CD14-positive monocyte (primary cell): Measurements from ENCODE around the gene ZSCAN10. TPM values are rescaled to one million over a fixed set of nuclear protein-coding genes. Genes with fewer than 3 reads are reported as not detected.

ENCODE experiments used
- DNase-seq, 3 donors: peaks; one replicate each; pipeline ENCODE4 v3.0.0-alpha.2; 2011 to 2022
- H2AFZ ChIP-seq: 2 replicates; pipeline ENCODE4 v1.6.0; 2012; ENCODE audit warnings: mild to moderate bottlenecking, low read depth, low read length, inconsistent platforms; ENCODE audit not compliant: insufficient read depth, poor library complexity, severe bottlenecking
- H3K27ac ChIP-seq, 2 donors: 1 replicate in 1 of 2; 2 replicates in 1 of 2; pipeline ENCODE4 v1.5.1; 2012 to 2013; ENCODE audit warnings: low read length in 2 of 2, control low read depth in 1 of 2, inconsistent platforms in 1 of 2, low read depth in 1 of 2, mild to moderate bottlenecking in 1 of 2
- H3K27me3 ChIP-seq, 2 donors: one replicate each; pipeline versions ENCODE4 v1.6.0 to v1.6.1; 2011 to 2013; ENCODE audit warnings: low read length in 2 of 2; ENCODE audit not compliant: control insufficient read depth in 2 of 2, insufficient read depth in 2 of 2
- H3K36me3 ChIP-seq, 2 donors: replicated peaks in 1 of 2; 1 replicate in 1 of 2; 2 replicates in 1 of 2; pipeline versions ENCODE4 v1.5.1 to v1.6.1; 2012 to 2013; ENCODE audit warnings: low read length in 2 of 2, control low read depth in 1 of 2, inconsistent platforms in 1 of 2, mild to moderate bottlenecking in 1 of 2; ENCODE audit not compliant: insufficient read depth in 2 of 2, control insufficient read depth in 1 of 2
- H3K4me1 ChIP-seq, 2 donors: 1 replicate in 1 of 2; 2 replicates in 1 of 2; pipeline versions ENCODE4 v1.5.1 to v1.6.1; 2012 to 2013; ENCODE audit warnings: low read length in 2 of 2, control low read depth in 1 of 2, inconsistent platforms in 1 of 2, mild to moderate bottlenecking in 1 of 2, moderate library complexity in 1 of 2; ENCODE audit not compliant: insufficient read depth in 2 of 2, control insufficient read depth in 1 of 2
- H3K4me2 ChIP-seq: replicated peaks from 2 replicates; pipeline ENCODE3; 2012; ENCODE audit warnings: low read length, moderate library complexity, mild to moderate bottlenecking; ENCODE audit not compliant: poor library complexity, severe bottlenecking; ENCODE audit errors: extremely low read depth
- H3K4me3 ChIP-seq, 3 experiments: fragments of 200-600 bp in 1 of 3; sonication (generic) in 1 of 3; replicated peaks in 1 of 3; 1 replicate in 2 of 3; 2 replicates in 1 of 3; pipeline ENCODE4 v1.5.1; 2011 to 2013; ENCODE audit warnings: low read length in 3 of 3, mild to moderate bottlenecking in 3 of 3, control low read depth in 2 of 3, low read depth in 2 of 3, inconsistent platforms in 1 of 3, moderate library complexity in 1 of 3
- H3K79me2 ChIP-seq: 2 replicates; pipeline ENCODE4 v1.6.0; 2012; ENCODE audit warnings: mild to moderate bottlenecking, control low read depth, inconsistent platforms, low read length, moderate library complexity; ENCODE audit not compliant: insufficient read depth
- H3K9ac ChIP-seq: 2 replicates; pipeline ENCODE4 v1.6.0; 2017; ENCODE audit warnings: low read length, mild to moderate bottlenecking; ENCODE audit not compliant: insufficient read depth, poor library complexity, severe bottlenecking
- H3K9me3 ChIP-seq, 2 donors: replicated peaks in 1 of 2; 1 replicate in 1 of 2; 2 replicates in 1 of 2; pipeline versions ENCODE4 v1.5.1 to v1.6.1; 2012 to 2013; ENCODE audit warnings: low read length in 2 of 2, control low read depth in 1 of 2; ENCODE audit not compliant: control insufficient read depth in 1 of 2, insufficient read depth in 1 of 2
- H4K20me1 ChIP-seq: 2 replicates; pipeline ENCODE4 v1.6.0; 2012; ENCODE audit warnings: mild to moderate bottlenecking, low read length, control low read depth, moderate library complexity; ENCODE audit not compliant: insufficient read depth
- H3K27ac Mint-ChIP-seq, 7 donors: one replicate each; pipeline ENCODE4 v1.8.0; 2020; ENCODE audit warnings: mild to moderate bottlenecking in 7 of 7, mixed read lengths in 7 of 7, moderate library complexity in 6 of 7, inconsistent platforms in 2 of 7
- H3K27me3 Mint-ChIP-seq, 3 donors: one replicate each; pipeline ENCODE4 v1.8.0; 2021 to 2022; ENCODE audit warnings: low read depth in 3 of 3, mild to moderate bottlenecking in 3 of 3, mixed read lengths in 3 of 3, moderate library complexity in 3 of 3, inconsistent platforms in 1 of 3
- H3K36me3 Mint-ChIP-seq, 2 donors: one replicate each; pipeline ENCODE4 v1.8.0; 2020; ENCODE audit warnings: mixed read lengths in 2 of 2, inconsistent platforms in 1 of 2, mild to moderate bottlenecking in 1 of 2
- H3K4me1 Mint-ChIP-seq: one replicate; pipeline ENCODE4 v1.8.0; 2020; ENCODE audit warnings: mild to moderate bottlenecking, mixed read lengths
- H3K4me3 Mint-ChIP-seq, 2 donors: one replicate each; pipeline ENCODE4 v1.8.0; 2020; ENCODE audit warnings: mild to moderate bottlenecking in 2 of 2, mixed read lengths in 2 of 2, moderate library complexity in 1 of 2
- H3K9me3 Mint-ChIP-seq, 7 donors: one replicate each; pipeline ENCODE4 v1.8.0; 2020 to 2022; ENCODE audit warnings: mixed read lengths in 7 of 7, mild to moderate bottlenecking in 6 of 7, moderate library complexity in 6 of 7, inconsistent platforms in 2 of 7
- CTCF ChIP-seq: fragments of 200-600 bp; IDR thresholded peaks from one replicate; pipeline ENCODE4 v1.8.0; 2022; ENCODE audit warnings: antibody characterized with exemption, mild to moderate bottlenecking
- WGBS: methylation state at CpG from one replicate; pipeline ENCODE4 v1.1.5; 2013; ENCODE audit warnings: missing lambda C conversion rate; ENCODE audit not compliant: insufficient coverage; 5-methylcytosine and 5-hydroxymethylcytosine counted together
- intact Hi-C, 2 donors: fragments of 100-400 bp; cut with micrococcal nuclease; formaldehyde crosslinking; loops; one replicate each; pipeline versions ENCODE4 v1.15.0 to v1.15.1; 2023
- polyA plus RNA-seq, 3 donors: library from polyadenylated mRNA; depleted of rRNA in 1 of 3; unstranded in 2 of 3; stranded (reverse) in 1 of 3; fragments of 300-500 nt in 2 of 3; fragments of >200 nt in 1 of 3; fragmentation: Illumina TruSeq in 2 of 3; gene quantifications; 1 replicate in 2 of 3; 2 replicates in 1 of 3; pipeline ENCODE4 v1.2.3, GENCODE V29; 2012 to 2021

The ZSCAN10 gene
- polyA plus RNA-seq, 3 donors: 0.29 TPM; not detected in 2

- peak overlapping the region; percentile 58 for H3K9ac ChIP-seq
- Mint-ChIP-seq H3K36me3 (peaks cover 0 to 21% of the 10 kb centered on the region in 2 donors), H3K4me3 (peak overlapping the region; percentile 85 to 90), H3K27me3 (peaks cover 0 to 5% (median 0%) of the 10 kb centered on the region in 3 donors), H3K27ac (peak overlapping the region in 6 of 7 donors; percentile 46 to 84 (median 74)), H3K9me3 (no peaks in the 10 kb centered on the region), H3K4me1 (peaks cover 44% of the 10 kb centered on the region)
- peak overlapping the region; percentile 45 to 80 (median 68) for H3K4me3 ChIP-seq
- no peaks in the 10 kb centered on the region for H3K9me3 ChIP-seq
- H3K36me3 ChIP-seq: no peaks in the 10 kb centered on the region
- WGBS: 22% methylated on average over 16 of the region's 18 CpGs
- H3K4me2 ChIP-seq: peak overlapping the region; percentile 92
- H4K20me1 ChIP-seq: no peaks in the 10 kb centered on the region
- peaks cover 15% of the 10 kb centered on the region for H3K79me2 ChIP-seq
- DNase-seq: peak in 2 of 3 donors; percentile 25 to 26
- intact Hi-C loops: no loop called here
- peak overlapping the region; percentile 94 for H2AFZ ChIP-seq
- no peaks in the 10 kb centered on the region for H3K27me3 ChIP-seq
- H3K4me1 ChIP-seq: peaks cover 32% of the 10 kb centered on the region in 2 donors
- peak; percentile 62 for TF ChIP-seq CTCF
- peak overlapping the region in 1 of 2 donors; percentile 72 for H3K27ac ChIP-seq
Measured at GRCh38 chr16:3087243-3088235, 11.6 kb downstream of the ZSCAN10 start.

GRCh38 chr16:3086596-3087242, 12.4 kb downstream of the ZSCAN10 start:
- Histone ChIP-seq H3K27ac (peak overlapping the region; percentile 19 to 72), H3K4me2 (peak overlapping the region; percentile 92), H3K4me3 (peak overlapping the region; percentile 45 to 80 (median 68)), H3K36me3 (no peaks in the 10 kb centered on the region), H3K4me1 (peaks cover 32% of the 10 kb centered on the region in 2 donors), H2AFZ (peak overlapping the region; percentile 94), H4K20me1 (no peaks in the 10 kb centered on the region), H3K79me2 (peaks cover 15% of the 10 kb centered on the region), H3K9me3 (no peaks in the 10 kb centered on the region), H3K27me3 (no peaks in the 10 kb centered on the region), H3K9ac (peak overlapping the region; percentile 58)
- 40% methylated on average over 8 of the region's 14 CpGs for WGBS
- Mint-ChIP-seq H3K36me3 (peaks cover 0 to 26% of the 10 kb centered on the region in 2 donors), H3K9me3 (no peaks in the 10 kb centered on the region), H3K4me1 (peaks cover 44% of the 10 kb centered on the region), H3K27me3 (peaks cover 0 to 2% (median 0%) of the 10 kb centered on the region in 3 donors), H3K4me3 (peak overlapping the region; percentile 85 to 90), H3K27ac (peak overlapping the region; percentile 46 to 84 (median 70))
- intact Hi-C loops: no loop called here
- TF ChIP-seq CTCF: no peak
- DNase-seq: peak in 2 of 3 donors; percentile 41 to 42
